ENCODE data around the gene EPHA7.

Gene EPHA7

DNA sequence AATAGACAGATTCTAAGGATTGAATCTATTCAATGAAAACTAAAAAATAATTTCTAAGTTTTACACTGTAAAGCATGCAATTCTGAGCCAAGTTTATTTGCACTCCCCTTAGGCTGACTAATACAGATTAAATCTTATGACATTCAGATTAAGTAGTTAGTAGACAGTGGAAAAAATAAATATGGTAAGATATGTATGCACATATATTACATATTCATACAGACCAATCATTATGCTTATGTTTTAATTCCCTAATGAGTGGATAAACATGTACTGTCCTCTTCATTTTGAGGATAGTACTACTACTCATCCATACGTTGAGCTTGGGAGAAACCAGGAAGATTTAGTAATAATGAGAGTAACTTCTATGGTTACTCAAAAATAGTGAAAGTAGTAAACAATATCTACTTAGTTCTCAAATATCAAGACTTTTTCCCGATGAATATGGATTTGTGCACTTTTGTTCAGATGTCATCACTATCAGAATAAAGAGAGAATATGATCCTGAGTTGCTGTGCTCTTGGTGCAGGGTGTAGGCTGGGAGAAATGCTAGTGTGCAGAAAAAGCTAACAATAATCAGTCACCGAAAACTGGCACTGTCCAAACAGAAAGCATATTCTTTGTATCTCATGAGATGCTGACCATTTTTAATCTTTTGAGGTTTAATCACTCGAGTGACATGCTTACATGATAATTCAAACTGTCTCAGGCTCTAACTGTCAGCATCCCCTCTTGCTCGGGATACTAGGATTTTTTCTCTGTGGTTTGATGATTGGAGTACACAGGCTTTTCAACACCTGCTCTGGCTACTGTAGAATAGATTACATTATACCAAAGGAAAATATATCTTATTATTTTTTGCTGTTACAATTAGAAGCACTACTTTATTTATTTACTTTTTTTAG is 111.6 kb downstream of the EPHA7 start (continued):
- TF ChIP-seq, protein P1, sequence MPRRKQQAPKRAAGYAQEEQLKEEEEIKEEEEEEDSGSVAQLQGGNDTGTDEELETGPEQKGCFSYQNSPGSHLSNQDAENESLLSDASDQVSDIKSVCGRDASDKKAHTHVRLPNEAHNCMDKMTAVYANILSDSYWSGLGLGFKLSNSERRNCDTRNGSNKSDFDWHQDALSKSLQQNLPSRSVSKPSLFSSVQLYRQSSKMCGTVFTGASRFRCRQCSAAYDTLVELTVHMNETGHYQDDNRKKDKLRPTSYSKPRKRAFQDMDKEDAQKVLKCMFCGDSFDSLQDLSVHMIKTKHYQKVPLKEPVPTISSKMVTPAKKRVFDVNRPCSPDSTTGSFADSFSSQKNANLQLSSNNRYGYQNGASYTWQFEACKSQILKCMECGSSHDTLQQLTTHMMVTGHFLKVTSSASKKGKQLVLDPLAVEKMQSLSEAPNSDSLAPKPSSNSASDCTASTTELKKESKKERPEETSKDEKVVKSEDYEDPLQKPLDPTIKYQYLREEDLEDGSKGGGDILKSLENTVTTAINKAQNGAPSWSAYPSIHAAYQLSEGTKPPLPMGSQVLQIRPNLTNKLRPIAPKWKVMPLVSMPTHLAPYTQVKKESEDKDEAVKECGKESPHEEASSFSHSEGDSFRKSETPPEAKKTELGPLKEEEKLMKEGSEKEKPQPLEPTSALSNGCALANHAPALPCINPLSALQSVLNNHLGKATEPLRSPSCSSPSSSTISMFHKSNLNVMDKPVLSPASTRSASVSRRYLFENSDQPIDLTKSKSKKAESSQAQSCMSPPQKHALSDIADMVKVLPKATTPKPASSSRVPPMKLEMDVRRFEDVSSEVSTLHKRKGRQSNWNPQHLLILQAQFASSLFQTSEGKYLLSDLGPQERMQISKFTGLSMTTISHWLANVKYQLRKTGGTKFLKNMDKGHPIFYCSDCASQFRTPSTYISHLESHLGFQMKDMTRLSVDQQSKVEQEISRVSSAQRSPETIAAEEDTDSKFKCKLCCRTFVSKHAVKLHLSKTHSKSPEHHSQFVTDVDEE (CRISPR knock-in tag; IDR thresholded peaks at IDR 0.05) = no peak
- TF ChIP-seq ZNF565 (CRISPR knock-in tag; conservative IDR thresholded peaks at IDR 0.05; ENCODE audit: low read depth) (no peak), ZNF8 (CRISPR knock-in tag; IDR thresholded peaks at IDR 0.05) (no peak), ZC3H10 (CRISPR knock-in tag; IDR thresholded peaks at IDR 0.05) (no peak)

DNA sequence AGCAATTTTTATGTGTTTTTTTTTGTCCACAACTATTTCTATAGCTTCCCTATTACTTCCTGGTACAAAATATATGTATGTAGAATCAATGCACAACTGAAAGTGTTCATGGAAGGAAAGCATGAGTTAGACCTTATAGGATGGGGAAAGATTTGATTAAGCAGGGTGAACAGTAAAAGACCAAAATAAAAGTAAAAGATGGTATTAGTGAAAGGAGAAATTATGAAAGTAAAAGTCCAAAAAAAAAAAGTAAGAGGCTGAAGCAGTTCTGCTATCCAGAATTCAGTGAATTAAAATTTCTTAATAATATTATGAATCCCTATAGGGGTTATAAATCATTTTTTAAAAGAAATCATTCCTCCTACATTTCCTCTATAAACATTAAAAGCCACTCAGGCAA is 114.3 kb downstream of the EPHA7 start:
- TF ChIP-seq, protein P2, sequence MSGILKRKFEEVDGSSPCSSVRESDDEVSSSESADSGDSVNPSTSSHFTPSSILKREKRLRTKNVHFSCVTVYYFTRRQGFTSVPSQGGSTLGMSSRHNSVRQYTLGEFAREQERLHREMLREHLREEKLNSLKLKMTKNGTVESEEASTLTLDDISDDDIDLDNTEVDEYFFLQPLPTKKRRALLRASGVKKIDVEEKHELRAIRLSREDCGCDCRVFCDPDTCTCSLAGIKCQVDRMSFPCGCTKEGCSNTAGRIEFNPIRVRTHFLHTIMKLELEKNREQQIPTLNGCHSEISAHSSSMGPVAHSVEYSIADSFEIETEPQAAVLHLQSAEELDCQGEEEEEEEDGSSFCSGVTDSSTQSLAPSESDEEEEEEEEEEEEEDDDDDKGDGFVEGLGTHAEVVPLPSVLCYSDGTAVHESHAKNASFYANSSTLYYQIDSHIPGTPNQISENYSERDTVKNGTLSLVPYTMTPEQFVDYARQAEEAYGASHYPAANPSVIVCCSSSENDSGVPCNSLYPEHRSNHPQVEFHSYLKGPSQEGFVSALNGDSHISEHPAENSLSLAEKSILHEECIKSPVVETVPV (CRISPR knock-in tag; IDR thresholded peaks at IDR 0.05) = no peak
- no peak for TF ChIP-seq ESRRG (CRISPR knock-in tag; IDR thresholded peaks at IDR 0.05)
- no peak for TF ChIP-seq ARNTL (CRISPR knock-in tag; IDR thresholded peaks at IDR 0.05; ENCODE audit: borderline replicate concordance, low read depth)
- TF ChIP-seq ISL1 (CRISPR knock-in tag; IDR thresholded peaks at IDR 0.05) = no peak
- TF ChIP-seq RARB (CRISPR knock-in tag; IDR thresholded peaks at IDR 0.05) = no peak
- TF ChIP-seq ZFP30 (CRISPR knock-in tag; IDR thresholded peaks at IDR 0.05) = no peak
- TF ChIP-seq TOX (CRISPR knock-in tag; IDR thresholded peaks at IDR 0.05; ENCODE audit: borderline replicate concordance) = no peak
- no peak for TF ChIP-seq TCF4 (CRISPR knock-in tag; IDR thresholded peaks at IDR 0.05; ENCODE audit: borderline replicate concordance)
- TF ChIP-seq PPARA (CRISPR knock-in tag; IDR thresholded peaks at IDR 0.05; ENCODE audit: borderline replicate concordance) = no peak
- TF ChIP-seq ZNF565 (CRISPR knock-in tag; conservative IDR thresholded peaks at IDR 0.05; ENCODE audit: low read depth) = no peak
- no peak for TF ChIP-seq ZNF70 (CRISPR knock-in tag; IDR thresholded peaks at IDR 0.05)
- TF ChIP-seq, protein P3, sequence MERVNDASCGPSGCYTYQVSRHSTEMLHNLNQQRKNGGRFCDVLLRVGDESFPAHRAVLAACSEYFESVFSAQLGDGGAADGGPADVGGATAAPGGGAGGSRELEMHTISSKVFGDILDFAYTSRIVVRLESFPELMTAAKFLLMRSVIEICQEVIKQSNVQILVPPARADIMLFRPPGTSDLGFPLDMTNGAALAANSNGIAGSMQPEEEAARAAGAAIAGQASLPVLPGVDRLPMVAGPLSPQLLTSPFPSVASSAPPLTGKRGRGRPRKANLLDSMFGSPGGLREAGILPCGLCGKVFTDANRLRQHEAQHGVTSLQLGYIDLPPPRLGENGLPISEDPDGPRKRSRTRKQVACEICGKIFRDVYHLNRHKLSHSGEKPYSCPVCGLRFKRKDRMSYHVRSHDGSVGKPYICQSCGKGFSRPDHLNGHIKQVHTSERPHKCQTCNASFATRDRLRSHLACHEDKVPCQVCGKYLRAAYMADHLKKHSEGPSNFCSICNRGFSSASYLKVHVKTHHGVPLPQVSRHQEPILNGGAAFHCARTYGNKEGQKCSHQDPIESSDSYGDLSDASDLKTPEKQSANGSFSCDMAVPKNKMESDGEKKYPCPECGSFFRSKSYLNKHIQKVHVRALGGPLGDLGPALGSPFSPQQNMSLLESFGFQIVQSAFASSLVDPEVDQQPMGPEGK (CRISPR knock-in tag; IDR thresholded peaks at IDR 0.05; ENCODE audit: borderline replicate concordance) = no peak
- TF ChIP-seq ZFP3 (CRISPR knock-in tag; IDR thresholded peaks at IDR 0.05) = no peak
- TF ChIP-seq, protein P4, sequence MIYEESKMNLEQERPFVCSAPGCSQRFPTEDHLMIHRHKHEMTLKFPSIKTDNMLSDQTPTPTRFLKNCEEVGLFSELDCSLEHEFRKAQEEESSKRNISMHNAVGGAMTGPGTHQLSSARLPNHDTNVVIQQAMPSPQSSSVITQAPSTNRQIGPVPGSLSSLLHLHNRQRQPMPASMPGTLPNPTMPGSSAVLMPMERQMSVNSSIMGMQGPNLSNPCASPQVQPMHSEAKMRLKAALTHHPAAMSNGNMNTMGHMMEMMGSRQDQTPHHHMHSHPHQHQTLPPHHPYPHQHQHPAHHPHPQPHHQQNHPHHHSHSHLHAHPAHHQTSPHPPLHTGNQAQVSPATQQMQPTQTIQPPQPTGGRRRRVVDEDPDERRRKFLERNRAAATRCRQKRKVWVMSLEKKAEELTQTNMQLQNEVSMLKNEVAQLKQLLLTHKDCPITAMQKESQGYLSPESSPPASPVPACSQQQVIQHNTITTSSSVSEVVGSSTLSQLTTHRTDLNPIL (CRISPR knock-in tag; IDR thresholded peaks at IDR 0.05; ENCODE audit: low read depth) = no peak
- ATAC-seq = no peak

DNA sequence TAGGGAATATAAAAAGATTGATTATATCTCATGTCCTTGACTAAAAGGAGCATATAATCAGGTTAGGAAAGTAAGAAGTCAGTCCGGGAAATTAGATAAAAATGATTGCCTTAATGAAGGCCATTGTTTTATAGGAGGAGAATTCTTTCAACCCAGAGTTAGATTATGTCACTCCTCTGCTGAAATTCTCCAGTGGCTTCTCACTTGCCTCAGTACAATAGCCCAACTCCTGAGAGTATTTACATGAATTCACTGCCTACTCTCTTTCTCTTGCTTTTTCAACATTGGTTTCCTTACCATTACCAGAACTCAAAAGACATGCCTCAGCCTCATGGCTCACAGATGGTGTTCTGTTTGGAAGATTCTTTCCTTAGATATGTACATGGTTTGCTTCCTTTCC is 114.9 kb downstream of the EPHA7 start:
- no peak for ATAC-seq
- TF ChIP-seq ZFP30 (CRISPR knock-in tag; IDR thresholded peaks at IDR 0.05) (no peak), ARNTL (CRISPR knock-in tag; IDR thresholded peaks at IDR 0.05; ENCODE audit: borderline replicate concordance, low read depth) (no peak), TCF4 (CRISPR knock-in tag; IDR thresholded peaks at IDR 0.05; ENCODE audit: borderline replicate concordance) (no peak), ZFP3 (CRISPR knock-in tag; IDR thresholded peaks at IDR 0.05) (no peak), ZNF565 (CRISPR knock-in tag; conservative IDR thresholded peaks at IDR 0.05; ENCODE audit: low read depth) (no peak)
- TF ChIP-seq, protein P3 (CRISPR knock-in tag; IDR thresholded peaks at IDR 0.05; ENCODE audit: borderline replicate concordance) = no peak
- TF ChIP-seq, protein P4 (CRISPR knock-in tag; IDR thresholded peaks at IDR 0.05; ENCODE audit: low read depth) = no peak
